Mesothelial cell of epicardium (in vitro differentiated cells): ENCODE data around the gene HDAC9. TPM values are rescaled to one million over a fixed set of nuclear protein-coding genes. Genes with fewer than 3 reads are reported as not detected.
A peak's percentile ranks its signal among the peaks of the same experiment; 100 is the strongest.

Source experiments
- DNase-seq, 2 experiments: peaks; one replicate each; pipeline ENCODE4 v3.0.0; 2021; ENCODE audit warnings: low spot score in 2 of 2; ENCODE audit not compliant: unreplicated experiment in 2 of 2
- H3K27ac Mint-ChIP-seq: 2 replicates; pipeline ENCODE4 v1.8.0; 2021; ENCODE audit warnings: mixed read lengths
- H3K27me3 Mint-ChIP-seq: 2 replicates; pipeline ENCODE4 v1.8.0; 2021; ENCODE audit warnings: low read depth, mixed read lengths
- H3K36me3 Mint-ChIP-seq: 2 replicates; pipeline ENCODE4 v1.8.0; 2021; ENCODE audit warnings: mixed read lengths
- H3K4me1 Mint-ChIP-seq: 2 replicates; pipeline ENCODE4 v1.8.0; 2021; ENCODE audit warnings: mixed read lengths
- H3K4me3 Mint-ChIP-seq: 2 replicates; pipeline ENCODE4 v1.8.0; 2021; ENCODE audit warnings: mild to moderate bottlenecking, moderate library complexity, mixed read lengths
- H3K9me3 Mint-ChIP-seq: 2 replicates; pipeline ENCODE4 v1.8.0; 2021; ENCODE audit warnings: mixed read lengths
- CTCF ChIP-seq: fragments of 200-600 bp; sonication (generic); IDR thresholded peaks from one replicate; pipeline ENCODE4 v1.5.0; 2021; ENCODE audit warnings: antibody characterized with exemption; ENCODE audit not compliant: unreplicated experiment
- total RNA-seq: library from RNA; stranded (reverse); gene quantifications from 3 replicates; pipeline ENCODE4 v1.2.1, GENCODE V29; 2021

Gene HDAC9
- total RNA-seq, 1 donor from 2014 or later, result 37.4 TPM

- no peaks in the 10 kb centered on the region for H3K27me3 Mint-ChIP-seq
- no peaks in the 10 kb centered on the region for H3K9me3 Mint-ChIP-seq
- no peaks in the 10 kb centered on the region for H3K36me3 Mint-ChIP-seq
- no peak overlapping the region for H3K4me3 Mint-ChIP-seq
- DNase-seq, result no peak
- TF ChIP-seq CTCF, result no peak
- H3K27ac Mint-ChIP-seq, result no peak overlapping the region
- peaks cover 4% of the 10 kb centered on the region for H3K4me1 Mint-ChIP-seq
Observed at GRCh38 chr7:18534481-18534880, 38.9 kb downstream of the HDAC9 start.

GRCh38 chr7:18535810-18536415, 40.4 kb downstream of the HDAC9 start:
- H3K9me3 Mint-ChIP-seq, result no peaks in the 10 kb centered on the region
- H3K27ac Mint-ChIP-seq, result no peak overlapping the region
- H3K4me1 Mint-ChIP-seq, result peaks cover 8% of the 10 kb centered on the region
- no peaks in the 10 kb centered on the region for H3K36me3 Mint-ChIP-seq
- TF ChIP-seq CTCF, result no peak
- DNase-seq, result no peak
- no peaks in the 10 kb centered on the region for H3K27me3 Mint-ChIP-seq
- no peak overlapping the region for H3K4me3 Mint-ChIP-seq

GRCh38 chr7:18536486-18536885, 40.9 kb downstream of the HDAC9 start:
- DNase-seq, result no peak
- Mint-ChIP-seq H3K4me1 (peaks cover 12% of the 10 kb centered on the region), H3K27ac (no peak overlapping the region), H3K9me3 (no peaks in the 10 kb centered on the region), H3K36me3 (no peaks in the 10 kb centered on the region), H3K27me3 (no peaks in the 10 kb centered on the region), H3K4me3 (no peak overlapping the region)
- TF ChIP-seq CTCF, result no peak

- no peaks in the 10 kb centered on the region for H3K27me3 Mint-ChIP-seq
- H3K27ac Mint-ChIP-seq, result no peak overlapping the region
- H3K36me3 Mint-ChIP-seq, result no peaks in the 10 kb centered on the region
- TF ChIP-seq CTCF, result no peak
- H3K9me3 Mint-ChIP-seq, result no peaks in the 10 kb centered on the region
- H3K4me1 Mint-ChIP-seq, result peaks cover 23% of the 10 kb centered on the region
- DNase-seq, result no peak
- H3K4me3 Mint-ChIP-seq, result no peak overlapping the region
Observed at GRCh38 chr7:18538554-18539250, 43.2 kb downstream of the HDAC9 start.

GRCh38 chr7:18540396-18540795, 44.8 kb downstream of the HDAC9 start:
- peak overlapping the region; percentile 70 for H3K27ac Mint-ChIP-seq

More at GRCh38 chr7:18540396-18540795, 44.8 kb downstream of the HDAC9 start:
- H3K4me3 Mint-ChIP-seq, result no peak overlapping the region
- no peak for TF ChIP-seq CTCF
- peaks cover 1% of the 10 kb centered on the region for H3K36me3 Mint-ChIP-seq
- peaks cover 6% of the 10 kb centered on the region for H3K9me3 Mint-ChIP-seq
- peaks cover 21% of the 10 kb centered on the region for H3K4me1 Mint-ChIP-seq
- H3K27me3 Mint-ChIP-seq, result no peaks in the 10 kb centered on the region
- DNase-seq, result no peak
